Kidney (tissue), 14 donors: ENCODE measurements around the gene CPED1. TPM values are rescaled to one million over a fixed set of nuclear protein-coding genes. Genes with fewer than 3 reads are reported as not detected.

Experiments used
- DNase-seq, 5 donors: peaks; one replicate each; pipeline ENCODE4 v3.0.0-alpha.2; 2013 to 2020
- FAIRE-seq: peaks from 2 replicates; lab custom pipeline; 2012; peaks lifted over from hg19 to GRCh38; lab: Jason Lieb, UNC
- H3K27ac ChIP-seq, 2 donors: one replicate each; pipeline ENCODE4 v1.7.0; 2013; ENCODE audit warnings: low read depth in 2 of 2, low read length in 2 of 2, inconsistent platforms in 1 of 2
- H3K27me3 ChIP-seq: one replicate; pipeline ENCODE4 v1.7.1; 2013; ENCODE audit warnings: low read length, inconsistent platforms; ENCODE audit not compliant: control insufficient read depth, insufficient read depth
- H3K36me3 ChIP-seq, 3 donors: one replicate each; pipeline versions ENCODE4 v1.7.0 to v1.7.1; 2013; ENCODE audit warnings: low read length in 3 of 3, control low read depth in 1 of 3, inconsistent platforms in 1 of 3; ENCODE audit not compliant: insufficient read depth in 3 of 3, control insufficient read depth in 2 of 3
- H3K4me1 ChIP-seq, 3 donors: one replicate each; pipeline versions ENCODE4 v1.7.0 to v1.7.1; 2013; ENCODE audit warnings: low read length in 3 of 3, inconsistent platforms in 1 of 3, low read depth in 1 of 3; ENCODE audit not compliant: control insufficient read depth in 2 of 3, insufficient read depth in 2 of 3
- H3K4me3 ChIP-seq, 3 donors: one replicate each; pipeline versions ENCODE4 v1.7.0 to v1.8.1; 2013; ENCODE audit warnings: low read length in 3 of 3, control low read depth in 1 of 3, inconsistent platforms in 1 of 3
- H3K9ac ChIP-seq, 3 donors: one replicate each; pipeline versions ENCODE4 v1.7.0 to v1.7.1; 2013; ENCODE audit warnings: low read length in 3 of 3, control low read depth in 1 of 3, inconsistent platforms in 1 of 3
- H3K9me3 ChIP-seq, 3 donors: one replicate each; pipeline versions ENCODE4 v1.7.0 to v1.7.1; 2013; ENCODE audit warnings: low read length in 3 of 3, control low read depth in 1 of 3, inconsistent platforms in 1 of 3; ENCODE audit not compliant: control insufficient read depth in 2 of 3, insufficient read depth in 1 of 3
- intact Hi-C: fragments of 100-400 bp; cut with DNase I; formaldehyde crosslinking; loops from one replicate; pipeline ENCODE4 v1.11.1; 2022
- polyA plus RNA-seq: library from polyadenylated mRNA; stranded (reverse); fragments of 350-450 nt; fragmentation: Illumina TruSeq; extraction: RNeasy Lipid Tissue Mini Kit (QIAGEN cat#74804); gene quantifications from one replicate; pipeline ENCODE4 v1.2.3, GENCODE V29; 2014; ENCODE audit warnings: low read depth, low replicate concordance; ENCODE audit not compliant: insufficient read depth
- total RNA-seq: library from RNA; stranded (reverse); fragmentation: NEBNext Ultra II Directional; extraction: Animal tissue kit (Norgen Biotek cat#: 25700); gene quantifications from one replicate; pipeline ENCODE4 v1.2.1, GENCODE V29; 2021
- TF ChIP-seq, protein P1 (sequence below): IDR thresholded peaks from 3 replicates; pipeline ENCODE4 v1.5.1; 2012; ENCODE audit warnings: mild to moderate bottlenecking, moderate library complexity, borderline replicate concordance; ENCODE audit not compliant: insufficient read depth; ENCODE audit errors: extremely low read depth
- donor health status: control.
- donor health status: control.
- donor health status: control.
- donor health status: control.
- donor health status: control.
- donor health status: DM: yes; HTN: yes; CAD: no.
- donor health status: Normal renal cell carcinoma (clear cell type).

CPED1 gene
- total and polyA plus RNA-seq, 2 donors from 2014 or later: 2.9 to 16.9 TPM

DNA sequence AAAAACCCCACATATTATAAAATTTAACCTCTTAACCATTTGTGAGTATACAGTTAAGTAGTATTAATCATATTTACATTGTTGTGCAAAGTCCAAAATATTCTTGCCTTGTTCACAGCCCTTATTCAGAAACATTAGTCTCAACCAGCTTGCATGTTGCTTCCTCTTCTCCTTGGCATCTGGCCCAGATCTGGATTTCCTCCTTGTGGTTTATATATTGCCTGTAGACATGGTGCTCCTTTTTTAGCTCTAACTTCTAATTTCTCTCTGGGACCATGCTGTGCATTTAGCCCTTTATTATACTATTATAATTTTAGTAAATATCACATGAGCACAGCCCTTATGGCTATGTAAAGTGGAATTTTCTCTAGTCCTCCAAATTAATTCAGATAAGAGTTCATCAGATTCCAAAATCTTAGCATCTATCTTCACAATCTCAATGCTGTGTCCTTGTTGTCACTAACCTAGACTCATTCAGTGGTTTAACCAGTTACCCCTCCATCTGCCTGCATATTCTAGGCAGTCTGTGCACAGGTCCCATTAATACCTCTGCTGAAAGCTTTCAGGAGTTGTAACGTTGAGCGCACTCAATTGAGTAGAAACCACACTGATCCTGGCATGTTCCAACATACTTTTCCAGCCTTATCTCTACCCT is 7.9 kb downstream of the CPED1 start:
- Histone ChIP-seq H3K9ac (no peak overlapping the region), H3K4me3 (no peak overlapping the region), H3K36me3 (no peaks in the 10 kb centered on the region), H3K9me3 (no peaks in the 10 kb centered on the region), H3K27me3 (no peaks in the 10 kb centered on the region), H3K27ac (no peak overlapping the region), H3K4me1 (peaks cover 0 to 4% (median 3%) of the 10 kb centered on the region in 3 donors)
- intact Hi-C loops: no loop called here
- FAIRE-seq (peak; percentile 37), DNase-seq (peak in 3 of 5 donors; percentile 33 to 95 (median 69))
- TF ChIP-seq, protein P1, sequence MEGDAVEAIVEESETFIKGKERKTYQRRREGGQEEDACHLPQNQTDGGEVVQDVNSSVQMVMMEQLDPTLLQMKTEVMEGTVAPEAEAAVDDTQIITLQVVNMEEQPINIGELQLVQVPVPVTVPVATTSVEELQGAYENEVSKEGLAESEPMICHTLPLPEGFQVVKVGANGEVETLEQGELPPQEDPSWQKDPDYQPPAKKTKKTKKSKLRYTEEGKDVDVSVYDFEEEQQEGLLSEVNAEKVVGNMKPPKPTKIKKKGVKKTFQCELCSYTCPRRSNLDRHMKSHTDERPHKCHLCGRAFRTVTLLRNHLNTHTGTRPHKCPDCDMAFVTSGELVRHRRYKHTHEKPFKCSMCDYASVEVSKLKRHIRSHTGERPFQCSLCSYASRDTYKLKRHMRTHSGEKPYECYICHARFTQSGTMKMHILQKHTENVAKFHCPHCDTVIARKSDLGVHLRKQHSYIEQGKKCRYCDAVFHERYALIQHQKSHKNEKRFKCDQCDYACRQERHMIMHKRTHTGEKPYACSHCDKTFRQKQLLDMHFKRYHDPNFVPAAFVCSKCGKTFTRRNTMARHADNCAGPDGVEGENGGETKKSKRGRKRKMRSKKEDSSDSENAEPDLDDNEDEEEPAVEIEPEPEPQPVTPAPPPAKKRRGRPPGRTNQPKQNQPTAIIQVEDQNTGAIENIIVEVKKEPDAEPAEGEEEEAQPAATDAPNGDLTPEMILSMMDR: no peak

- FAIRE-seq (no peak), DNase-seq (no peak)
- H3K27ac ChIP-seq: no peak overlapping the region
These were observed 8.5 kb downstream of the CPED1 start for GRCh38 chr7:120996988-120997345.

DNA sequence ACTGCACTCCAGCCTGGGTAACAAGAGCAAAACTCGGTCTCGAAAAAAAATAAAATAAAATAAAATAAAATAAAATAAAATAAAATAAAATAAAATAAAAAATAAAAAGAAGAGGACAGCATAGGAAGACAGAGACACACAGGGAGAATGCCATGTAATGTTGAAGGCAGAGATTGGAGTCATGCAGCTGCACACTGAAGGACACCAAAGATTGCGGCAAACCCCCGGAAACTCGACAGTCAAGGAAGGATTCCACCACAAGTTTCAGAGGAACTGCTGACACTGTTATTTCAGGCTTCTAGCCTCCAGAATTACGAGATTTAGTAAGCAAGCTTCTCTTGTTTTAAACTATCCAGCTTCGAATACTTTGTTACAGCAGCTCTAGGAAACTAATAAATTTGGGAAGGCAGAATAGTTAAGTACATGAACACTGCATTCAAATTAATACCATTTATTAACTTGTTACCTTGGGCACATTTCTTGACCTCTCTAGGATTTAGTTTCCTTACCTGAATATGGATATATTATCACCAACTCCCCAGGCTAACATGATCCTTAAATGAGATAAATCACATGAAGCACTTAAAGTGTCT is 9.5 kb downstream of the CPED1 start:
- intact Hi-C loops: no loop called here
- Histone ChIP-seq H3K4me3 (no peak overlapping the region), H3K27ac (no peak overlapping the region), H3K4me1 (peaks cover 0 to 4% (median 3%) of the 10 kb centered on the region in 3 donors), H3K9ac (no peak overlapping the region), H3K36me3 (no peaks in the 10 kb centered on the region), H3K9me3 (no peaks in the 10 kb centered on the region), H3K27me3 (no peaks in the 10 kb centered on the region)
- TF ChIP-seq, protein P1: no peak
- DNase-seq (peak in 3 of 5 donors; percentile 14 to 79 (median 60)), FAIRE-seq (no peak)

More at GRCh38 chr7:120996988-120997345, 8.5 kb downstream of the CPED1 start:
- Histone ChIP-seq H3K9ac (no peak overlapping the region), H3K4me1 (peaks cover 0 to 4% (median 3%) of the 10 kb centered on the region in 3 donors), H3K27me3 (no peaks in the 10 kb centered on the region), H3K9me3 (no peaks in the 10 kb centered on the region), H3K36me3 (no peaks in the 10 kb centered on the region), H3K4me3 (no peak overlapping the region)
- intact Hi-C loops: no loop called here
- TF ChIP-seq, protein P1: no peak
